HepG2 (cell line): Measurements from ENCODE around the gene NME2. TPM values are rescaled to one million over a fixed set of nuclear protein-coding genes. Genes with fewer than 3 reads are reported as not detected.

Source experiments
- CHD2 ChIP-seq: IDR thresholded peaks from 2 replicates; pipeline ENCODE4 v1.6.1; 2011; ENCODE audit warnings: low read depth, low read length, improper control_type of control experiment
- HNRNPK ChIP-seq: fragments of 200-400 bp; formaldehyde crosslinking; IDR thresholded peaks from 2 replicates; pipeline ENCODE4 v1.6.1; 2018; ENCODE audit warnings: low read length, low read depth, moderate library complexity, mild to moderate bottlenecking; ENCODE audit not compliant: poor library complexity, severe bottlenecking
- KAT8 ChIP-seq: IDR thresholded peaks from 2 replicates; pipeline ENCODE4 v1.6.1; 2016; ENCODE audit warnings: missing genetic modification reagents, missing compliant biosample characterization
- LBX2 ChIP-seq: sonication (generic); formaldehyde crosslinking; IDR thresholded peaks from 2 replicates; pipeline ENCODE4 v1.5.0; 2020; ENCODE audit warnings: missing genetic modification reagents, mild to moderate bottlenecking, borderline replicate concordance
- POLR2AphosphoS5 ChIP-seq: IDR thresholded peaks from 2 replicates; pipeline ENCODE4 v1.6.1; 2012; ENCODE audit warnings: low read depth, low read length
- SCMH1 ChIP-seq: sonication (generic); formaldehyde crosslinking; IDR thresholded peaks from 2 replicates; pipeline ENCODE4 v1.9.0; 2021; ENCODE audit warnings: missing genetic modification reagents, mild to moderate bottlenecking, borderline replicate concordance
- SMAD9 ChIP-seq: sonication (generic); formaldehyde crosslinking; IDR thresholded peaks from 2 replicates; pipeline ENCODE4 v1.5.1; 2020; ENCODE audit warnings: mild to moderate bottlenecking, missing genetic modification reagents
- SMC3 ChIP-seq: IDR thresholded peaks from 2 replicates; pipeline ENCODE4 v1.6.1; 2011; ENCODE audit warnings: low read length, improper control_type of control experiment
- STAT6 ChIP-seq: sonication (generic); formaldehyde crosslinking; IDR thresholded peaks from 2 replicates; pipeline ENCODE4 v1.4.0; 2020; ENCODE audit warnings: missing genetic modification reagents, mild to moderate bottlenecking, borderline replicate concordance
- ZMYM4 ChIP-seq: sonication (generic); formaldehyde crosslinking; IDR thresholded peaks from 2 replicates; pipeline ENCODE4 v1.8.1; 2023; ENCODE audit warnings: mild to moderate bottlenecking, missing genetic modification reagents
- ZNF142 ChIP-seq: sonication (generic); formaldehyde crosslinking; IDR thresholded peaks from 2 replicates; pipeline ENCODE4 v1.4.0; 2020; ENCODE audit warnings: missing genetic modification reagents
- ZNF143 ChIP-seq: sonication (generic); formaldehyde crosslinking; IDR thresholded peaks from 2 replicates; pipeline ENCODE4 v1.4.0; 2020; ENCODE audit warnings: missing genetic modification reagents
- ZNF343 ChIP-seq: sonication (generic); formaldehyde crosslinking; IDR thresholded peaks from 2 replicates; pipeline ENCODE4 v1.4.0; 2020; ENCODE audit warnings: mild to moderate bottlenecking, missing genetic modification reagents
- ZNF512B ChIP-seq: sonication (generic); formaldehyde crosslinking; IDR thresholded peaks from 2 replicates; pipeline ENCODE4 v1.5.1; 2020; ENCODE audit warnings: missing genetic modification reagents, mild to moderate bottlenecking, borderline replicate concordance
- ZNF784 ChIP-seq: sonication (generic); formaldehyde crosslinking; IDR thresholded peaks from 2 replicates; pipeline ENCODE4 v1.5.1; 2020; ENCODE audit warnings: missing genetic modification reagents, mild to moderate bottlenecking, borderline replicate concordance
- polyA plus RNA-seq, 8 experiments: library from polyadenylated mRNA; depleted of rRNA in 3 of 8; stranded (reverse) in 7 of 8; unstranded in 1 of 8; fragments of >200 nt; fragmentation: Illumina TruSeq in 4 of 8; extraction: Trizol in 4 of 8; gene quantifications; 2 replicates each; pipeline versions ENCODE4 v1.2.1 to v1.2.3, GENCODE V29; 2011 to 2016; ENCODE audit warnings: low read depth in 4 of 8, missing spikeins in 1 of 8, mixed read lengths in 1 of 8; ENCODE audit not compliant: insufficient read depth in 1 of 8
- total RNA-seq, 5 experiments: library from RNA; depleted of rRNA; stranded (reverse); fragments of >200 nt; fragmentation: Illumina TruSeq; extraction: Trizol; gene quantifications; 2 replicates each; pipeline ENCODE4 v1.2.3, GENCODE V29; 2016; ENCODE audit warnings: low read depth in 1 of 5
- TF ChIP-seq, protein P1 (sequence below): conservative IDR thresholded peaks from 2 replicates; pipeline ENCODE4 v1.6.1; 2018; ENCODE audit warnings: missing genetic modification reagents

Gene NME2
- total and polyA plus RNA-seq, 2 of the 13 experiments (the other 11 are each of a cell fraction or from before 2014, with no cell fraction given): 790 to 1,213 TPM

DNA sequence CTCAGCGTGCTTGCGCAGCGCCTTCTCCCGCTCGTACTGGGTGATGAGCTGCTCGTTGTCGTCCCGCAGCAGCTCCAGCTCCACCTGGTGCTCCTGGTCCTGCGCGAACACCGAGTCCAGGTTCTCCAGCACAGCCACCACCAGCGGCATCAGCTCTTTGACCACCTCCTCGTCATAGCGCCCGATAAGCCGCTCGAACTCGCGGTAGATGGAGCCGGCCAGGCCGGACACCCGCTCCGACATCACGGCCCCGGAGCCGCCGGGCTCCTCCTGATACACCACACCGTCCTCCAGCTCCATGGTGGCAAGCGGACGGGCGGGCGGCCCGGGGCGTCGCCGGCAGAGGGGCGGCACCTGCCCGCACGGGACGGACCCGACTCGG, 45.9 kb upstream of the NME2 start (continued):
- TF ChIP-seq, protein P1, sequence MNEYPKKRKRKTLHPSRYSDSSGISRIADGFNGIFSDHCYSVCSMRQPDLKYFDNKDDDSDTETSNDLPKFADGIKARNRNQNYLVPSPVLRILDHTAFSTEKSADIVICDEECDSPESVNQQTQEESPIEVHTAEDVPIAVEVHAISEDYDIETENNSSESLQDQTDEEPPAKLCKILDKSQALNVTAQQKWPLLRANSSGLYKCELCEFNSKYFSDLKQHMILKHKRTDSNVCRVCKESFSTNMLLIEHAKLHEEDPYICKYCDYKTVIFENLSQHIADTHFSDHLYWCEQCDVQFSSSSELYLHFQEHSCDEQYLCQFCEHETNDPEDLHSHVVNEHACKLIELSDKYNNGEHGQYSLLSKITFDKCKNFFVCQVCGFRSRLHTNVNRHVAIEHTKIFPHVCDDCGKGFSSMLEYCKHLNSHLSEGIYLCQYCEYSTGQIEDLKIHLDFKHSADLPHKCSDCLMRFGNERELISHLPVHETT (CRISPR knock-in tag): 0 out of 2 replicates have a peak, but pooled peaks have one; percentile 27
- TF ChIP-seq KAT8 (CRISPR knock-in tag): no peak
- TF ChIP-seq LBX2 (CRISPR knock-in tag): no peak
- no peak for TF ChIP-seq SMC3
- no peak for TF ChIP-seq STAT6 (CRISPR knock-in tag)
- no peak for TF ChIP-seq CHD2
- no peak for TF ChIP-seq POLR2AphosphoS5
- no peak for TF ChIP-seq ZMYM4 (CRISPR knock-in tag)
- no peak for TF ChIP-seq SMAD9 (CRISPR knock-in tag)
- no peak for TF ChIP-seq HNRNPK
- no peak for TF ChIP-seq ZNF512B (CRISPR knock-in tag)
- no peak for TF ChIP-seq ZNF143 (CRISPR knock-in tag)
- TF ChIP-seq SCMH1 (CRISPR knock-in tag): no peak
- no peak for TF ChIP-seq ZNF784 (CRISPR knock-in tag)
- TF ChIP-seq ZNF343 (CRISPR knock-in tag): no peak
- peak; percentile 15; the same call in 1 of the 2 replicates for TF ChIP-seq ZNF142 (CRISPR knock-in tag)
